ENCODE data around the gene GALNS.

DNA sequence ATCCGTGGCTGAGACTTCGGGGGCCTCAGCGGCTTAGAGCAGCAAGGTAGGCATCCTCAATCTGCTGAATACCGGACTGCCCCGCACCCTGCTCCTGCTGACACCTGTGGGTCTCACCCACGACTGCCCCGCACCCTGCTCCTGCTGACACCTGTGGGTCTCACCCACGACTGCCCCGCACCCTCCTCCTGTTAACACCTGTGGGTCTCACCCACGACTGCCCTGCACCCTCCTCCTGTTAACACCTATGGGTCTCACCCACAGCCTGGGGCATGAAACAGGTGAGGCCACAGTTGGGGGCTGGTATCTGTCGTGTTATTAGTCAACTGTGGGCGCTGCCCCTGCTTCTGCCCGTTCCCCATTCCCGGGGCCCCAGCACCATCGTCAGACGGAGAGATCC is 46.0 kb upstream of the GALNS start:
- TF ChIP-seq, protein P1, sequence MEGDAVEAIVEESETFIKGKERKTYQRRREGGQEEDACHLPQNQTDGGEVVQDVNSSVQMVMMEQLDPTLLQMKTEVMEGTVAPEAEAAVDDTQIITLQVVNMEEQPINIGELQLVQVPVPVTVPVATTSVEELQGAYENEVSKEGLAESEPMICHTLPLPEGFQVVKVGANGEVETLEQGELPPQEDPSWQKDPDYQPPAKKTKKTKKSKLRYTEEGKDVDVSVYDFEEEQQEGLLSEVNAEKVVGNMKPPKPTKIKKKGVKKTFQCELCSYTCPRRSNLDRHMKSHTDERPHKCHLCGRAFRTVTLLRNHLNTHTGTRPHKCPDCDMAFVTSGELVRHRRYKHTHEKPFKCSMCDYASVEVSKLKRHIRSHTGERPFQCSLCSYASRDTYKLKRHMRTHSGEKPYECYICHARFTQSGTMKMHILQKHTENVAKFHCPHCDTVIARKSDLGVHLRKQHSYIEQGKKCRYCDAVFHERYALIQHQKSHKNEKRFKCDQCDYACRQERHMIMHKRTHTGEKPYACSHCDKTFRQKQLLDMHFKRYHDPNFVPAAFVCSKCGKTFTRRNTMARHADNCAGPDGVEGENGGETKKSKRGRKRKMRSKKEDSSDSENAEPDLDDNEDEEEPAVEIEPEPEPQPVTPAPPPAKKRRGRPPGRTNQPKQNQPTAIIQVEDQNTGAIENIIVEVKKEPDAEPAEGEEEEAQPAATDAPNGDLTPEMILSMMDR (IDR thresholded peaks at IDR 0.05; ENCODE audit: poor library complexity, severe bottlenecking), result no peak
- TF ChIP-seq RAD21 (conservative IDR thresholded peaks at IDR 0.05) (no peak), SMC3 (conservative IDR thresholded peaks at IDR 0.05; ENCODE audit: poor library complexity) (no peak), MXI1 (conservative IDR thresholded peaks at IDR 0.05; ENCODE audit: poor library complexity, severe bottlenecking) (no peak), TAF1 (IDR thresholded peaks at IDR 0.05; ENCODE audit: low read depth) (no peak)
- TF ChIP-seq, protein P2, sequence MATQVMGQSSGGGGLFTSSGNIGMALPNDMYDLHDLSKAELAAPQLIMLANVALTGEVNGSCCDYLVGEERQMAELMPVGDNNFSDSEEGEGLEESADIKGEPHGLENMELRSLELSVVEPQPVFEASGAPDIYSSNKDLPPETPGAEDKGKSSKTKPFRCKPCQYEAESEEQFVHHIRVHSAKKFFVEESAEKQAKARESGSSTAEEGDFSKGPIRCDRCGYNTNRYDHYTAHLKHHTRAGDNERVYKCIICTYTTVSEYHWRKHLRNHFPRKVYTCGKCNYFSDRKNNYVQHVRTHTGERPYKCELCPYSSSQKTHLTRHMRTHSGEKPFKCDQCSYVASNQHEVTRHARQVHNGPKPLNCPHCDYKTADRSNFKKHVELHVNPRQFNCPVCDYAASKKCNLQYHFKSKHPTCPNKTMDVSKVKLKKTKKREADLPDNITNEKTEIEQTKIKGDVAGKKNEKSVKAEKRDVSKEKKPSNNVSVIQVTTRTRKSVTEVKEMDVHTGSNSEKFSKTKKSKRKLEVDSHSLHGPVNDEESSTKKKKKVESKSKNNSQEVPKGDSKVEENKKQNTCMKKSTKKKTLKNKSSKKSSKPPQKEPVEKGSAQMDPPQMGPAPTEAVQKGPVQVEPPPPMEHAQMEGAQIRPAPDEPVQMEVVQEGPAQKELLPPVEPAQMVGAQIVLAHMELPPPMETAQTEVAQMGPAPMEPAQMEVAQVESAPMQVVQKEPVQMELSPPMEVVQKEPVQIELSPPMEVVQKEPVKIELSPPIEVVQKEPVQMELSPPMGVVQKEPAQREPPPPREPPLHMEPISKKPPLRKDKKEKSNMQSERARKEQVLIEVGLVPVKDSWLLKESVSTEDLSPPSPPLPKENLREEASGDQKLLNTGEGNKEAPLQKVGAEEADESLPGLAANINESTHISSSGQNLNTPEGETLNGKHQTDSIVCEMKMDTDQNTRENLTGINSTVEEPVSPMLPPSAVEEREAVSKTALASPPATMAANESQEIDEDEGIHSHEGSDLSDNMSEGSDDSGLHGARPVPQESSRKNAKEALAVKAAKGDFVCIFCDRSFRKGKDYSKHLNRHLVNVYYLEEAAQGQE (IDR thresholded peaks at IDR 0.05; ENCODE audit: borderline replicate concordance), result no peak
